ENCODE results near the gene RBBP5. TPM values are rescaled to one million over a fixed set of nuclear protein-coding genes. Genes with fewer than 3 reads are reported as not detected.

RBBP5 gene
- polyA plus RNA-seq, 1 experiment: 16.0 TPM

- ChIA-PET CTCF (interaction anchor here (0.6 to 4.2 kb wide), 35 partner anchors 10 to 497 kb away, joined by 3 to 129 read pairs (median 6); partner anchors contain the start of gene TMEM81), POLR2A (no interaction called here)
- H3K9me3 ChIP-seq (ENCODE audit: control insufficient read depth, insufficient read depth, low read length): no peaks in the 10 kb centered on the region; the same call in 1 of the 2 replicates
- no peak for TF ChIP-seq CTCF (IDR thresholded peaks at IDR 0.05; ENCODE audit: low read depth, low read length)
- H3K27me3 ChIP-seq (ENCODE audit: control insufficient read depth, insufficient read depth, low read length): peaks cover 21% of the 10 kb centered on the region
- no peak overlapping the region for H3K4me3 ChIP-seq (ENCODE audit: low read depth, low read length)
- H3K27ac ChIP-seq (ENCODE audit: low read depth, low read length): no peak overlapping the region
- no peak for DNase-seq (ENCODE audit: low read depth, low spot score)
Measured at GRCh38 chr1:205062319-205062718, 59.5 kb downstream of the RBBP5 start.

- ChIA-PET CTCF (interaction anchor here (0.5 to 4.2 kb wide), 68 partner anchors 8 to 592 kb away, joined by 3 to 129 read pairs (median 5); partner anchors contain the start of genes RBBP5 and TMEM81), POLR2A (interaction anchor here (1.3 kb wide), 1 partner anchor 73 kb away, joined by 3 read pairs; no protein-coding TSS in a partner anchor)
- Histone ChIP-seq H3K9me3 (ENCODE audit: control insufficient read depth, insufficient read depth, low read length) (no peaks in the 10 kb centered on the region; the same call in 1 of the 2 replicates), H3K4me3 (ENCODE audit: low read depth, low read length) (no peak overlapping the region), H3K27ac (ENCODE audit: low read depth, low read length) (no peak overlapping the region), H3K27me3 (ENCODE audit: control insufficient read depth, insufficient read depth, low read length) (peaks cover 26% of the 10 kb centered on the region)
- TF ChIP-seq CTCF (IDR thresholded peaks at IDR 0.05; ENCODE audit: low read depth, low read length): peak; percentile 90
- DNase-seq (ENCODE audit: low read depth, low spot score): peak; percentile 3
Measured at GRCh38 chr1:205061665-205062069, 60.1 kb downstream of the RBBP5 start.

- no peak overlapping the region for H3K4me3 ChIP-seq (ENCODE audit: low read depth, low read length)
- H3K27ac ChIP-seq (ENCODE audit: low read depth, low read length): no peak overlapping the region
- DNase-seq (ENCODE audit: low read depth, low spot score): no peak
- POLR2A ChIA-PET: interaction anchor here (1.3 kb wide), 1 partner anchor 72 kb away, joined by 3 read pairs; no protein-coding TSS in a partner anchor
- H3K9me3 ChIP-seq (ENCODE audit: control insufficient read depth, insufficient read depth, low read length): no peaks in the 10 kb centered on the region; the same call in 1 of the 2 replicates
- CTCF ChIA-PET: interaction anchor here (0.7 to 4.2 kb wide), 56 partner anchors 9 to 496 kb away, joined by 3 to 129 read pairs (median 5); partner anchors contain the start of genes RBBP5 and TMEM81
- peaks cover 27% of the 10 kb centered on the region for H3K27me3 ChIP-seq (ENCODE audit: control insufficient read depth, insufficient read depth, low read length)
- TF ChIP-seq CTCF (IDR thresholded peaks at IDR 0.05; ENCODE audit: low read depth, low read length): no peak
Measured at GRCh38 chr1:205061227-205061626, 60.6 kb downstream of the RBBP5 start.

GRCh38 chr1:205060746-205061145, 61.0 kb downstream of the RBBP5 start:
- Histone ChIP-seq H3K27ac (ENCODE audit: low read depth, low read length) (no peak overlapping the region), H3K4me3 (ENCODE audit: low read depth, low read length) (no peak overlapping the region), H3K9me3 (ENCODE audit: control insufficient read depth, insufficient read depth, low read length) (no peaks in the 10 kb centered on the region; the same call in 1 of the 2 replicates), H3K27me3 (ENCODE audit: control insufficient read depth, insufficient read depth, low read length) (peaks cover 29% of the 10 kb centered on the region)
- ChIA-PET POLR2A (interaction anchor here (1.3 kb wide), 1 partner anchor 72 kb away, joined by 3 read pairs; no protein-coding TSS in a partner anchor), CTCF (interaction anchor here (0.7 to 4.2 kb wide), 29 partner anchors 8 to 464 kb away, joined by 3 to 129 read pairs (median 10); partner anchors contain the start of gene TMEM81)
- no peak for TF ChIP-seq CTCF (IDR thresholded peaks at IDR 0.05; ENCODE audit: low read depth, low read length)
- no peak for DNase-seq (ENCODE audit: low read depth, low spot score)

GRCh38 chr1:205059660-205060059, 62.1 kb downstream of the RBBP5 start:
- CTCF ChIA-PET: interaction anchor here (0.6 kb wide), 1 partner anchor 338 kb away, joined by 3 read pairs; no protein-coding TSS in a partner anchor
- TF ChIP-seq CTCF (IDR thresholded peaks at IDR 0.05; ENCODE audit: low read depth, low read length): no peak

More at GRCh38 chr1:205059660-205060059, 62.1 kb downstream of the RBBP5 start:
- Histone ChIP-seq H3K4me3 (ENCODE audit: low read depth, low read length) (no peak overlapping the region), H3K27me3 (ENCODE audit: control insufficient read depth, insufficient read depth, low read length) (peaks cover 20% of the 10 kb centered on the region), H3K27ac (ENCODE audit: low read depth, low read length) (no peak overlapping the region), H3K9me3 (ENCODE audit: control insufficient read depth, insufficient read depth, low read length) (no peaks in the 10 kb centered on the region; the same call in 1 of the 2 replicates)
- no peak for DNase-seq (ENCODE audit: low read depth, low spot score)
- POLR2A ChIA-PET: no interaction called here
